Measurements from ENCODE around the gene IGSF1. TPM values are rescaled to one million over a fixed set of nuclear protein-coding genes. Genes with fewer than 3 reads are reported as not detected.

IGSF1 gene
- total RNA-seq, 2 experiments from 2014 or later = not detected

- H3K27ac Mint-ChIP-seq = no peak overlapping the region
- H3K36me3 ChIP-seq (ENCODE audit: insufficient read depth, low read length) = no peaks in the 10 kb centered on the region
- ATAC-seq (ENCODE audit: poor library complexity) (no peak), DNase-seq (no peak)
- H3K9me3 Mint-ChIP-seq = no peaks in the 10 kb centered on the region
- no peak overlapping the region for H3K27ac ChIP-seq (ENCODE audit: low read depth in 1 of 2, low read length in 2 of 2)
- no peaks in the 10 kb centered on the region for H3K4me1 Mint-ChIP-seq (ENCODE audit: low read depth)
- no peaks in the 10 kb centered on the region for H3K27me3 ChIP-seq (ENCODE audit: control insufficient read depth in 1 of 2, insufficient read depth in 2 of 2, low read length in 2 of 2)
- ChIA-PET CTCF (no interaction called here), POLR2A (no interaction called here)
- no peak for TF ChIP-seq CTCF (IDR thresholded peaks at IDR 0.05)
- H3K4me3 Mint-ChIP-seq = no peak overlapping the region
- H3K27me3 Mint-ChIP-seq = peaks cover 4% of the 10 kb centered on the region
- intact Hi-C loops (cut with DNase I, micrococcal nuclease) = no loop called here
- no peak overlapping the region for H3K4me3 ChIP-seq (ENCODE audit: low read length)
- no peaks in the 10 kb centered on the region for H3K36me3 Mint-ChIP-seq (ENCODE audit: low read depth)
- H3K9me3 ChIP-seq (ENCODE audit: control insufficient read depth in 1 of 2, insufficient read depth in 1 of 2, low read length in 2 of 2) = no peaks in the 10 kb centered on the region
- no peaks in the 10 kb centered on the region for H3K4me1 ChIP-seq (ENCODE audit: insufficient read depth, low read length)
Measured at GRCh38 chrX:131227608-131228007, 61.5 kb downstream of the IGSF1 start.

- intact Hi-C loops (cut with DNase I, micrococcal nuclease) = no loop called here
- H3K36me3 ChIP-seq (ENCODE audit: insufficient read depth, low read length) = no peaks in the 10 kb centered on the region
- Mint-ChIP-seq H3K4me1 (ENCODE audit: low read depth) (no peaks in the 10 kb centered on the region), H3K36me3 (ENCODE audit: low read depth) (no peaks in the 10 kb centered on the region), H3K27ac (no peak overlapping the region), H3K9me3 (no peaks in the 10 kb centered on the region), H3K27me3 (peaks cover 4% of the 10 kb centered on the region), H3K4me3 (no peak overlapping the region)
- no peaks in the 10 kb centered on the region for H3K27me3 ChIP-seq (ENCODE audit: control insufficient read depth in 1 of 2, insufficient read depth in 2 of 2, low read length in 2 of 2)
- H3K27ac ChIP-seq (ENCODE audit: low read depth in 1 of 2, low read length in 2 of 2) = no peak overlapping the region
- DNase-seq = no peak
- H3K9me3 ChIP-seq (ENCODE audit: control insufficient read depth in 1 of 2, insufficient read depth in 1 of 2, low read length in 2 of 2) = no peaks in the 10 kb centered on the region
- H3K4me1 ChIP-seq (ENCODE audit: insufficient read depth, low read length) = no peaks in the 10 kb centered on the region
- ATAC-seq (ENCODE audit: poor library complexity) = no peak
- no peak overlapping the region for H3K4me3 ChIP-seq (ENCODE audit: low read length)
- TF ChIP-seq CTCF (IDR thresholded peaks at IDR 0.05) = no peak
- CTCF ChIA-PET = no interaction called here
- POLR2A ChIA-PET = no interaction called here
Measured at GRCh38 chrX:131226591-131226990, 62.5 kb downstream of the IGSF1 start.

GRCh38 chrX:131225078-131225477, 64.0 kb downstream of the IGSF1 start:
- no peaks in the 10 kb centered on the region for H3K4me1 Mint-ChIP-seq (ENCODE audit: low read depth)
- Histone ChIP-seq H3K36me3 (ENCODE audit: insufficient read depth, low read length) (no peaks in the 10 kb centered on the region), H3K27me3 (ENCODE audit: control insufficient read depth in 1 of 2, insufficient read depth in 2 of 2, low read length in 2 of 2) (no peaks in the 10 kb centered on the region), H3K4me3 (ENCODE audit: low read length) (no peak overlapping the region), H3K9me3 (ENCODE audit: control insufficient read depth in 1 of 2, insufficient read depth in 1 of 2, low read length in 2 of 2) (no peaks in the 10 kb centered on the region), H3K27ac (ENCODE audit: low read depth in 1 of 2, low read length in 2 of 2) (no peak overlapping the region), H3K4me1 (ENCODE audit: insufficient read depth, low read length) (no peaks in the 10 kb centered on the region)
- DNase-seq (no peak), ATAC-seq (ENCODE audit: poor library complexity) (no peak)
- H3K36me3 Mint-ChIP-seq (ENCODE audit: low read depth) = no peaks in the 10 kb centered on the region
- ChIA-PET POLR2A (no interaction called here), CTCF (no interaction called here)
- H3K9me3 Mint-ChIP-seq = no peaks in the 10 kb centered on the region
- intact Hi-C loops (cut with DNase I, micrococcal nuclease) = no loop called here
- H3K4me3 Mint-ChIP-seq = no peak overlapping the region
- TF ChIP-seq CTCF (IDR thresholded peaks at IDR 0.05) = no peak
- H3K27me3 Mint-ChIP-seq = peaks cover 4% of the 10 kb centered on the region
- no peak overlapping the region for H3K27ac Mint-ChIP-seq

Other genes with a start within 250 kb of the IGSF1 start
- not detected for gene ARHGAP36, start 231.0 kb downstream of the IGSF1 start, total RNA-seq

Data from CD4-positive, alpha-beta T cell (primary cell).